NCI-H2029 treated with DMSO at 0.1 percent for 48 hours (cell line): Measurements from ENCODE around the gene CAV1.

Experiments
- DNase-seq: peaks from one replicate; lab custom pipeline; 2025; lab: John Stamatoyannopoulos, UW

The CAV1 gene

GRCh38 chr7:116505278-116505677 lies 19.6 kb upstream of the CAV1 start:
- DNase-seq: no peak

DNA sequence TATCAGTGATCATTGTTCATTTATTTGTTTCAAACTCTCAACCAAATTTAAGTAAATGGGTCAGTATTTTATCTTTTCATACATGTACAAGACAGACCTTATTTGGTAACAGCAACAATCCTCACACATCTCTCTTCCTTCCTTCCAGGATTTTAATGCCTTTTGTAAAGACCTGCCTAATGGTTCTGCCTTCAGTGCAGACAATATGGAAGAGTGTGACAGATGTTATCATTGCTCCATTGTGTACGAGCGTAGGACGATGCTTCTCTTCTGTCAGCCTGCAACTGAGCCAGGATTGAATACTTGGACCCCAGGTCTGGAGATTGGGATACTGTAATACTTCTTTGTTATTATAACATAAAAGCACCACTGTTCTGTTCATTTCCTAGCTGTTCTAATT lies 19.0 kb upstream of the CAV1 start:
- DNase-seq: no peak

- no peak for DNase-seq
These were observed 14.8 kb upstream of the CAV1 start for GRCh38 chr7:116509982-116510579.

- DNase-seq: no peak
These were observed 14.0 kb upstream of the CAV1 start for GRCh38 chr7:116510795-116511194.

DNA sequence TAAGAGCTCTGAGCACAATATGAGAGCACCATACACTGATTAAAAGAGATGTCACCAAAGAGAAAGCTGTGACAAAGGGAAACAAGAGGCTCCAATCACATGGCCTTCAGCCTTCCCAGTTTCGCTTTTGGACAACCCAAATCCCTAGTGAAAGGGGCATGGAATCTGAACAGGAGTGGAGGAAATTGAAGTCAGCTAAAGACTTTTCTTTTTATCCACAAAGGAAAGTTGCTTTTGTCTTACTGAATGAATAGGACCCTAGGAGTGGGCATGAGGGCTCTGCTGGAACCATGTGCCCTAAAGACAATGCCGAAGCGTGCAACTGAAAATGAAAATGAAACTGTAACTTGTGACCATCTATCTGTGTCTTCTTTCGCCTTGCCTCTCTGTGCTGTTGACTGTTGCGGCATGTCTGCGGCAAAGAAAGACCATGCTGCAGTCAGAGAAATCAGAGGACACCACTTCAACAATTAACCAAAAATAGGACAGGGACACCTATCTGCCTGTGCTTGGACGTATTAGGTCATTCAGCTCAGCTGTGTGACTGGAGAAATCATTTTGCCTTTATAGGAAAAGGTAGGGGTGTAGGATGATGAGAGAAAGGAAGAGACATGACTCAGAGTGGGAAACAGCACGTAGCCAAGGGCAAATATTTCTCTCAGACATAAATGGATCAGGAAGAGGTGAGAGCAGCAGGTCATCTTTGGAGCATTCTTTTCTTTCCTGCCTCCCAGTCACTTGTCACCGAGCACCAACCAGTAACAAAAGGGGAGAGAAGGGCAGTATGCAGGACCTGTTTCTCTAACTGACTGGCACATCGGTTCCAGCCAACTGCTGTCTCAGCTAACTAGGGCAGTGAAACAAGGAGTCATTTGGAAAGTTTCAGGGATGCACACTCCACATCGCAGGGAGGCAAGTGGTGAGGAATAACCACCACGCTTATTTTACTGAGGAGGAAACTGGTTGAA lies 13.0 kb upstream of the CAV1 start:
- peak; percentile 74 for DNase-seq

DNA sequence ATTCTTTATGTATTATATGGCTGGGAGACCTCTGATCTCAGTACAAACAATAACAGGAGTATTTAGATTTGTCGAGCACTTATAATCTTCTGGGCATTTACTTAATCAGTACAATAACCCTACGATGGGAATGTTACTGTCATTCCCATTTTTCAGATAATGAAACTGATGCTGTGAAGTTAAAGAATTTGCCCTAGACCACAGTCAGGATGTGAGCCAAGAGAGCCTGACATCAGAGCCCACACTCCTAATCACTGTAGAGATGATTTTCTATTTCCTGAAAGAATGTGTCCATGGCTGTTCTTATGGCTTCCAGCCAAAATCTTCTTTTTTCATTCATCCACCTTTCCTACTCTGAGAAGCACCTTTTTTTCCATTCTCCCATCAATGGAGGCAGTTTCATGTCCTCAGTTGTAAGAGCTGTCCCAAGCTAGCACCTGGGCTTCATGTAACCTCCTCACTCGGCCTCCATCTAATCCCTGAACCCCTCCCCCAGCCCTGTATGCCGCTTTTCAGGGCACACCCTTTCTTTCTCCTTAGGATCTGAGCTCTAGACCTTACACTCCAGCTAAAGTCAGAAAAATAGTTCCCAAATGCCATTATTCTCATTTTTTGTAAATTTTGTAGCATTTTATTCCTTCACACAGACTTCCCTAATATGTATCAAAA lies 12.2 kb upstream of the CAV1 start:
- DNase-seq: no peak

DNA sequence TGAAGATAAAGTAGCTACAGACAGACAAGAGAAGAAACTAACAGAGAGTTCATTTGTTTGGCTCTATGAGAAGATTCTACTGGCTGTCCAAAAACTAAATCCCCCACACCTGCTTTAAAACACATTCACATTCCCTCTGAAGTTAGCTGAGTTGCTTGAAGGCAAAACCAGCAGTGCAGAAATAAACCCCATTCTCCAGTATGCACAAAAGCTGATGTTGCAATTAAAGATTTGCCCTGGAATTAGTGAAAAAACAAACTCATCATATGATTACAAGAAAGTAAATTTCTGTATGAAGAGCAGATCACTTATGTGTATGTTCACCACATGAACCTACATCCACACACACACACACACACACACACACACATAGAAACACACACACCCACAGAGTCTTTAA lies 9.3 kb upstream of the CAV1 start:
- DNase-seq: no peak

DNA sequence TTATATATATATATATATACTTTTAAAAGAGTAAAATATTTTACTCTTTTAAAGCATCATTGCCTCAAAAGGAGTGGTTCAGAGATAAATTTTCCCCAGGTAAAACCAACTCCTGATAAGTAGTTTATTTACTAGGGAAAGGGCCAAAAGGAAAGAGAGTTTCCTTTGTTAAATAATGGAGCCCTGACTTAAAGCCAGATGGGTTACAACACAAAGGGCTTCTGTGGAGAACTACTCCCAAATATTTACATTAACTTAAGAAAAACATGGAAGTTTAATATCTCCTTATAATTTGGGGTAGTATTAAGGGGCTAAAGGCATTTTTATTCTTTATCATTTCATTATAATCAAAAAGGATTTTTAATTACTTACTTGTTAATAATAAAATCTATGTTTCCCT lies 8.5 kb upstream of the CAV1 start:
- no peak for DNase-seq

- DNase-seq: no peak
These were observed 7.2 kb upstream of the CAV1 start for GRCh38 chr7:116517626-116518025.

GRCh38 chr7:116518961-116519360 lies 5.9 kb upstream of the CAV1 start:
- DNase-seq: no peak

GRCh38 chr7:116521046-116521664 lies 3.7 kb upstream of the CAV1 start:
- DNase-seq: no peak

DNA sequence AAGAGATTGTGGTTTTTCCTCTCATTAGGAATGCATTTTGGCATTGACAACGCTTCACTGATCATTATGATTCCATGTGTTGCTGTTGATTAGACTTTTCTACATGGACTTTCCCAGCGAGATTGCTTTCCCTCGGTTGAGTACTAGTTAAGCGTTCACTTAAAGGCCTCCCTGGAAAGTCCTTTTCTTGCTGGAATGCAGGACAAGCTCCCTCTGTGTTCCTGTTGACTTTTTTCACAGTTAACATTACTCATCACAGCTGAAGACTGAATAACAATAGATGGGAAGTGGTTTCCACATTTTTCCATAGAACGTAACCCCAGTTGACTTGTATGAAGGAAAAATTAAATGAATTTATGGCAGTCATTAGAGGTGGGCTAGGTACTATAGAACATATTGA lies 2.6 kb upstream of the CAV1 start:
- no peak for DNase-seq

DNA sequence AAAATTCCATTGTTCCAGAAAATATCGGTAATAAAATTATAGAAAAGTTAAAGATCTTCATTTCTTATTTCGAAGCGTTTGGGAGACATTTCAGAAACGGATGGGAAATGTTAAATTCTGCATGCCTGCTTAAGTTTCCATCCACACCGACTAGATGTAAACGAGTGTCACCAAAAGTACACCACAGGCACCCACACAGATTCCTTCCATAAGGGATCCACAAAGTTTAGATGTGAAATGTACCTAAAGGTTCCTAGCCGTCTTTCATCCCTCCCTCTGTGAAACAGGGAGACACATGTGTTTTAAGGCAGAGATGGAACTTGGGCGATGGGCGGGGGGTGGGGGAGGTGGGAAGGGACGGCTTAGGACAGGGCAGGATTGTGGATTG lies 621 bp upstream of the CAV1 start:
- no peak for DNase-seq

GRCh38 chr7:116525298-116525912 lies 569 bp downstream of the CAV1 start:
- no peak for DNase-seq

- DNase-seq: no peak
These were observed 1.4 kb downstream of the CAV1 start for GRCh38 chr7:116525913-116526861.

DNA sequence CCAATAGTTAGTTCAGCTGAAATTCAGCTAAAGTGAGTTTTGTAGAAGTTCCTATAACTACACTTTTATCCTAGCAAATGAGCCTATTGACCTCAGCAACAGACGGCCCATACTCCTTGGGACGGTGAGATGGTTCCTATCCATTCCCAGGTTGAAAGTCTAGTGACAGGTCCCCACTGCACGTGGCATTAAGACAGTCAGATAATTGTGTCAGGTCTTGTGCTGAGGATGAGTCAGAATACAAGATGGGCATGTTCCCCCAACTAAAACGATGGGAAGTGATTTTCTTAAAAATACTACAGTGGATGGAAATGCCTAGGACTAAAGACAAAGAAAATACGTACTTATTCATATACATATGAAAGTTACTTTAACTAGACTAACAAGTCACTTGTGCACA lies 2.1 kb downstream of the CAV1 start:
- DNase-seq: no peak

- no peak for DNase-seq
These were observed 2.7 kb downstream of the CAV1 start for GRCh38 chr7:116527521-116527920.

DNA sequence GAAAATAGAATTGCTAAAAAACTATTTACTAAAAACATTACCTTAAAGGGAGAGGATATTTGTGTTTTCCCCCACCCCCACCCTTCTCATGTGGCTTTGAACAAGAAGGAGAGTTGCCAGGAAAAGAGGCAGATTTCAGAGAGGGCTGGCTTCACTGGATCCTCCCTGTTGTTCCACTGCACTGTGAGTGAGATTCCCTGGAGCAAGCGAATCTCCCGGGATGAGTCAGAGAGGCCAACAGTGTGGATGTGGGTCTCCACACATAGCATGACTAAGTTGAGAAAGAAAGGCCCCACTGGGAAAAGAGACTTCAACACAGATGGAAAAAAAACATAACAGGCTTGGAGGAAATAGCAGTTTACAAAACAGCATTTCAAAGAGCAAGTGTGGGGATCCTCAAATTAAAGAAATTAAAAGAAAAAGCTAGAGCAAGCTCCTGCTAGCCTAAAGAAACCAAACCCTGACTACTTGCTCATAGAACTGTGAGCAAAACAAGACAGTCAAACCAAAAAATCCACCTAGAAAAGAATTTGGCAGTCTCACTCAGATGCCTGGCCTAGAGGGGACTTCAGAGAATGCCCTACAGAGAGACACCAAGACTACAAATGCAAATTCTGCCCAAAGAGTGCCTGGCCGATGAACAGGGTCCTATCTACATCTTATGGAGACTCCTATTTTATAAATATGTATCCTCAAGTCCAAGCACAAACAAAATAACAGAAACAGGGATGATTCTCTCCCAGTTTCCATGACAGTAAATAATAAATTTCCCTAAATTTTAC lies 3.4 kb downstream of the CAV1 start:
- no peak for DNase-seq

- no peak for DNase-seq
These were observed 4.4 kb downstream of the CAV1 start for GRCh38 chr7:116529250-116529649.
